Astrocyte of the spinal cord (primary cell): ENCODE measurements around the gene EPHA10.

ENCODE experiments used
- DNase-seq: peaks from one replicate; pipeline ENCODE4 v3.0.0; 2011; ENCODE audit warnings: low read depth, low spot score
- H3K4me3 ChIP-seq: 2 replicates; pipeline ENCODE4 v1.5.1; 2011; ENCODE audit warnings: low read depth, mild to moderate bottlenecking, low read length, moderate library complexity
- in situ Hi-C: cut with HindIII; loops from 2 replicates; pipeline ENCODE4 v1.10.0; 2017; ENCODE audit warnings: low sequenced_read_pairs
- TF ChIP-seq, protein P1 (sequence below): IDR thresholded peaks from 2 replicates; pipeline ENCODE4 v1.5.1; 2012; ENCODE audit warnings: low read depth, mild to moderate bottlenecking, low read length, inconsistent platforms

EPHA10 gene

DNA sequence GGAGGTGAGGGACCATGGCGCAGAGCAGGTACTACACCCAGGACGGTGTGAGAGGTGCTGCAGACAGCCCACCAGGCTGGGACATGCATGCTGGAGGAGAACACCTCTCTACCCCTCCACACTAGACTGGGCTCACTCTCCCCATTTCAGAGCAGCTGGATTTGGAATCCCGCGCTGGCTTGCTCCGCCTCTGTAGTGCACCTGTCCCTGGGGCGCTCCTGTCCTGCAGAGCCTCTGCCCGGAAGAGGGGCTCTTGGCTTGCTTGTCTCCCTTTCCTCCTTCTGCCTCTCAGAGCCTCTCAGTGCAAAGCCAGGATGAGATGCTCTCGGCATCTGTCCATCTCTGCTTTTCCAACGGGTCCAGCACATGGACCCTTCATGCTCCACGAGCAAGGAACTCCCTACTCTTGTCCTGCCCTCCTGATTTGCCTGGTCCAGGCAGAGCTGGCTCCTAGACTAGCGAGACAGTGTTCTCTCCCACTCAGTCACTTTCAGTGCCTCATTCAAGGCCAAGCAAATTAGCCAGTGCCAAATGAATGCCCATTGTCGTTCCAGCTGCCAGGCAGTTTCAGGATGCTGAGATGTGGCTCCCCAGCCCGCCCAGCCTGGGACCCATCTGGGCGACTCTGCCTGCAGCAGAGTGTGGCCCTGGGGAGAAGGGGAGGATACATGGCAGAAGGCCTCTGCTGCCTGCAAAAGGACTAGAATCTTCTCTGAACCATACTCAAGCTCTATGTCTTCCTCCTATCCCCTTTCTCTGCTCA, 38.9 kb downstream of the EPHA10 start:
- TF ChIP-seq, protein P1, sequence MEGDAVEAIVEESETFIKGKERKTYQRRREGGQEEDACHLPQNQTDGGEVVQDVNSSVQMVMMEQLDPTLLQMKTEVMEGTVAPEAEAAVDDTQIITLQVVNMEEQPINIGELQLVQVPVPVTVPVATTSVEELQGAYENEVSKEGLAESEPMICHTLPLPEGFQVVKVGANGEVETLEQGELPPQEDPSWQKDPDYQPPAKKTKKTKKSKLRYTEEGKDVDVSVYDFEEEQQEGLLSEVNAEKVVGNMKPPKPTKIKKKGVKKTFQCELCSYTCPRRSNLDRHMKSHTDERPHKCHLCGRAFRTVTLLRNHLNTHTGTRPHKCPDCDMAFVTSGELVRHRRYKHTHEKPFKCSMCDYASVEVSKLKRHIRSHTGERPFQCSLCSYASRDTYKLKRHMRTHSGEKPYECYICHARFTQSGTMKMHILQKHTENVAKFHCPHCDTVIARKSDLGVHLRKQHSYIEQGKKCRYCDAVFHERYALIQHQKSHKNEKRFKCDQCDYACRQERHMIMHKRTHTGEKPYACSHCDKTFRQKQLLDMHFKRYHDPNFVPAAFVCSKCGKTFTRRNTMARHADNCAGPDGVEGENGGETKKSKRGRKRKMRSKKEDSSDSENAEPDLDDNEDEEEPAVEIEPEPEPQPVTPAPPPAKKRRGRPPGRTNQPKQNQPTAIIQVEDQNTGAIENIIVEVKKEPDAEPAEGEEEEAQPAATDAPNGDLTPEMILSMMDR, result no peak
- H3K4me3 ChIP-seq, result no peak overlapping the region
- in situ Hi-C loops, result no loop called here
- DNase-seq, result no peak

DNA sequence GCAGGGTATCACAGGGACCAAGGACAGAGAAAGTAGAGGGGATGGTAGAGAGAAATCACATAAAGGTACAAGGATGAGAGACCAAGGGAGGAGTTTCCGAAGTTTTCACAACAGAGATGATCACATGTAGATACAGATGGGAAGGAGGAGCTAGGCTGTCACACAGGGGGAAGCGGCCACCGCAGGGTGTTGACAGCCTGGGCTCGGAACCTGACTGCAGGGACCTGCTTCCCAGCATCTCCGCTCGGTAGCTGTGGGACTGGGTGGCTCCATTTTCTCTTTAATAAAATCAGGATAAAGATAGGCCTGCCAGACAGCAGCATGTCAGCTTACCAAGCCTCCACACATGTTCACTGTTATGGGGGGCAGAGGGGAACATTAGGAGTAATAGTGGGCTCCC, 40.3 kb downstream of the EPHA10 start:
- no peak overlapping the region for H3K4me3 ChIP-seq
- no peak for DNase-seq
- TF ChIP-seq, protein P1, result no peak
- in situ Hi-C loops, result no loop called here

DNA sequence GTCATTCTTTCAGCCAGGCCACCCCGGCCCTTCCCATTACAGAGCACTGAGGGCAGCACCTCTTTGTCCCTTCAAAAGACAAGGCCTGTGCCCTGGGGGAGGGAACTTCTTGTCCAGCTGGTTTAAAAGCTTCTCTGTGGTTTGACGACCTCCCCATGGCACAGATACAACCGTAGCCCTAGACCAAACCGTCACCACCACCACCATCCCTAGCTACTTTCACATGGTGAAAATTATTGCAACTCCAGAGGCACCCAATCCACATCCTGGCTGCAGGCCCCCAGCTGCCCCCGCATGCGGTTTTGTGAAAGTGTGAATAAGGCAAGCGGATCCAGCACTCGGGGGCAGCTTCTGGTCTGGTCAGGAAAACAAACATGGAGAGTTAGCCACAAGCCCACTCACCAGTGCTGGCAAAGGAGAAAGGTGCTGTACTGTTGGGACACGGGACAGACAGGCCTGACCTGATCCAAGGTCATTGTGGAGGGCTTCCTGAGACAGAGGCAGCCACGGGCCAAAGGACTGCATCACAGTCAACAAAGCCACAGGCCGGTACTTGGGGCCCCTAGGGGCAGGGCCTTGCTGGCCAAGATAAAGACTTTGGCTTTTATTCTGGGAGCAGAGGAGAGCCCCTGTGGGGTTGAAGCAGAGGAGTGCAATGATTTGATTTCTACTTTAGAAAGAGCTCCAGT, 41.4 kb downstream of the EPHA10 start:
- TF ChIP-seq, protein P1, result no peak
- DNase-seq, result no peak
- in situ Hi-C loops, result no loop called here

DNA sequence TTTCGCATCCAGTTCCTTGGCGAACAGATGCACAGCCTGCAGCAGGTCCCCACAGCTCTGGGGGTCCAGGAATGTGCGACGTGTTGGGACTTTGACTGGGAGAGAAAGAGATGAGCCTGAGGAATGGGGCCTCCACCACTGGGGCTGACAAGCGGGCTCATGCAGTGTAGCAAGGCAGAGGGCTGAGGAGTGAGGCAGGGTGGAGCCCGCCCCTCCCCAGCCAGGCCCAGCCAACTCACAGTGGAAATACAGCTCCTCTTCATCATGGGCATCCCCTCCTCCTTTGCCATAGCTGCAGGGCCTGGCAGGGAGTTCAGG, 41.9 kb downstream of the EPHA10 start:
- TF ChIP-seq, protein P1, result no peak
- in situ Hi-C loops, result no loop called here
- H3K4me3 ChIP-seq, result no peak overlapping the region
- DNase-seq, result no peak

More for the DNA sequence above, 41.4 kb downstream of the EPHA10 start:
- no peak overlapping the region for H3K4me3 ChIP-seq

DNA sequence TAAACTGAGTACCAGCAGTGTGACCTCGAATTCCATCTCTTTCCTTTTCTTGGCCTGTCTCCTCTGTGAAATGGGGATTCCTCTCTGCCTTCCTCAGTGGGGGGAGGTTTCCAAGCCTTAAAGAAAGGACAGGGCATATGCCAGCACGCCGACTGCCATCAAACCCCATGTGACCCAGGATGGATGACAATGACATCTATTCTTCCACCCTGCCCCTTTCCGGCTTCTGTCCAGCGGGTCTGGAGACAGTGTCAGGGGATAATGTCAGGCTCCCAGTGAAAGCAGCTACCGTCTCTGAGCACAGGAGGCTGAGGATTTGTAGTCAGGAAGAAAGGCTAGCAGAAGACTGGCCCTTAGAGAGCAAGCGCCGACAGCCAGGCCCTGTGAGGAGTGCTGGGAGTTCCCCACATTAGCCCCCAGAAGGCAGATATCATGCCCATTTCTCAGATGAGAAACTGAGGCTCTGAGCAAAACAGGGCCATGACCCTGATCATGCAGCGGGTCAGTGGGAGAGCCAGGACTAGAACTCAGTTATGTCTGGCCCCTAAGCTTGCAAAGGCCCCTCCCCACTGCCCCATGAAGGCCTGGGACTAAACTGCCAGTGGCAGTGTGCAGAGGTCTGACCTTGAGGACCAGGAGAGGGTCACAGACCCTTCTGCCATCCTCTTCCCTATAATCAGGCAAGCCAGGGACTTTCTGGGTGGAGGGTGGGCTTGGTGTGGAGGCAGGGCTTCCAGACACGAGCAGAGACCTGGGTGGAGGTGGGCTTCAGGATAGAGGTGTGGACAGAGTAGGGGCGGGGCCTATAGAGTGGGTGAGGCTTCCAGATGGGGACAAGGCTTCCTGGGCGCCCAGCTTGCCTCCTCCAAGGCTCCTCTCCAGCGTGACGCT, 42.5 kb downstream of the EPHA10 start:
- DNase-seq, result no peak
- in situ Hi-C loops, result no loop called here
- TF ChIP-seq, protein P1, result no peak
- no peak overlapping the region for H3K4me3 ChIP-seq

DNA sequence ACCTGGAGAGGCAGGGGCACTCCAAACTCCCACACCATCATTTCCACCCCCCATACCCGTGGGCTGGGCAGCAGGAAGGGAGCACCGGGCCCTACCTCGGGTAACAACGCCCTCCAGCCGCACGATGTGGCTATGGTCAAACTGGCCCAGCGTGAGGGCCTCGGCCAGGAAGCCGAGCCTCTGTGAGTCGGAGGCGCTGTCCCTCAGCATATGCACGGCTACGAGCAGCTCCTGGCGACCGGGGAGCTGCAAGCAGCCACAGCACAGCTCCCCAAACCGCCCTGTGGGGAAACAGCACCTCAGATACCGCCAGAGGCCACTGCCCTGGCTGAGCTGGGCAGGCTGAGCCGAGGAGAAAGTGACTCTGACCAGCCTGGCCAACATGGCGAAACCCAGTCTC, 43.4 kb downstream of the EPHA10 start:
- DNase-seq, result no peak
- no peak overlapping the region for H3K4me3 ChIP-seq
- in situ Hi-C loops, result no loop called here
- TF ChIP-seq, protein P1, result no peak
